Neural progenitor cell (in vitro differentiated cells): ENCODE data around the gene CDCA3. TPM values are rescaled to one million over a fixed set of nuclear protein-coding genes. Genes with fewer than 3 reads are reported as not detected.

Source experiments
- DNase-seq: peaks from one replicate; pipeline ENCODE4 v3.0.0-alpha.2; 2016; ENCODE audit warnings: low spot score
- H2AFZ ChIP-seq: fragments of 200-600 bp; sonication (generic); replicated peaks from 2 replicates; pipeline ENCODE4 v1.6.1; 2016; ENCODE audit warnings: antibody characterized with exemption
- H3F3A ChIP-seq: fragments of 200-600 bp; sonication (generic); 2 replicates; pipeline ENCODE4 v1.6.1; 2016; ENCODE audit warnings: antibody characterized with exemption, low read depth
- H3K27ac ChIP-seq: fragments of 200-600 bp; sonication (generic); 2 replicates; pipeline ENCODE4 v1.5.1; 2016; ENCODE audit warnings: mild to moderate bottlenecking
- H3K27me3 ChIP-seq: fragments of 200-600 bp; sonication (generic); 2 replicates; pipeline ENCODE4 v1.6.1; 2016; ENCODE audit warnings: mild to moderate bottlenecking, moderate library complexity
- H3K36me3 ChIP-seq: fragments of 200-600 bp; sonication (generic); 2 replicates; pipeline ENCODE4 v1.5.1; 2016
- H3K4me1 ChIP-seq: fragments of 200-600 bp; sonication (generic); 2 replicates; pipeline ENCODE4 v1.6.1; 2016; ENCODE audit warnings: mixed run types
- H3K4me2 ChIP-seq: fragments of 200-600 bp; sonication (generic); 2 replicates; pipeline ENCODE4 v1.6.1; 2016
- H3K4me3 ChIP-seq: fragments of 200-600 bp; sonication (generic); 2 replicates; pipeline ENCODE4 v1.5.1; 2016
- H3K79me2 ChIP-seq: fragments of 200-600 bp; sonication (generic); 2 replicates; pipeline ENCODE4 v1.6.1; 2016; ENCODE audit warnings: low read depth
- H3K9ac ChIP-seq: fragments of 200-600 bp; sonication (generic); 2 replicates; pipeline ENCODE4 v1.6.1; 2016
- H3K9me3 ChIP-seq: fragments of 200-600 bp; sonication (generic); 2 replicates; pipeline ENCODE4 v1.5.1; 2016; ENCODE audit warnings: low read depth
- H4K20me1 ChIP-seq: fragments of 200-600 bp; sonication (generic); 2 replicates; pipeline ENCODE4 v1.6.1; 2016; ENCODE audit warnings: low read depth
- H3K27ac Mint-ChIP-seq: 3 replicates; pipeline ENCODE4 v1.8.0; 2021; ENCODE audit warnings: mixed read lengths
- H3K27me3 Mint-ChIP-seq: 2 replicates; pipeline ENCODE4 v1.8.0; 2022; ENCODE audit warnings: low read depth, mild to moderate bottlenecking, inconsistent platforms, moderate library complexity, mixed read lengths; ENCODE audit not compliant: insufficient read depth
- H3K36me3 Mint-ChIP-seq: 3 replicates; pipeline ENCODE4 v1.8.0; 2021; ENCODE audit warnings: mixed read lengths
- H3K4me1 Mint-ChIP-seq: 3 replicates; pipeline ENCODE4 v1.8.0; 2021; ENCODE audit warnings: mixed read lengths
- H3K4me3 Mint-ChIP-seq: 3 replicates; pipeline ENCODE4 v1.8.0; 2021; ENCODE audit warnings: mild to moderate bottlenecking, moderate library complexity, mixed read lengths
- H3K9me3 Mint-ChIP-seq: 3 replicates; pipeline ENCODE4 v1.8.0; 2020; ENCODE audit warnings: mixed read lengths
- EZH2 ChIP-seq: fragments of 200-600 bp; sonication (generic); IDR thresholded peaks from 2 replicates; pipeline ENCODE4 v1.6.1; 2017; ENCODE audit warnings: antibody characterized with exemption, mild to moderate bottlenecking, moderate library complexity
- EZH2phosphoT487 ChIP-seq: fragments of 200-600 bp; sonication (generic); IDR thresholded peaks from 2 replicates; pipeline ENCODE4 v1.6.1; 2017; ENCODE audit warnings: antibody characterized with exemption
- total RNA-seq: library from RNA; depleted of rRNA; stranded (reverse); fragments of >200 nt; gene quantifications from 2 replicates; pipeline ENCODE4 v1.2.3, GENCODE V29; 2015; ENCODE audit warnings: low replicate concordance
- TF ChIP-seq, protein P1 (sequence below): fragments of 200-600 bp; sonication (generic); IDR thresholded peaks from 2 replicates; pipeline ENCODE4 v1.5.1; 2017; ENCODE audit warnings: antibody characterized with exemption, mild to moderate bottlenecking

The CDCA3 gene
- total RNA-seq, 1 donor from 2014 or later: 62.1 TPM

GRCh38 chr12:6822426-6823135 lies 28.5 kb downstream of the CDCA3 start:
- Histone ChIP-seq H3K27ac (no peak overlapping the region), H3K4me3 (peak overlapping the region; percentile 52), H3K4me1 (peaks cover 64% of the 10 kb centered on the region), H3K79me2 (no peaks in the 10 kb centered on the region), H3K9ac (no peak overlapping the region), H2AFZ (no peak overlapping the region), H3K9me3 (no peaks in the 10 kb centered on the region), H3K27me3 (no peaks in the 10 kb centered on the region), H4K20me1 (no peaks in the 10 kb centered on the region), H3F3A (peaks cover 69% of the 10 kb centered on the region), H3K4me2 (peak overlapping the region; percentile 89), H3K36me3 (no peaks in the 10 kb centered on the region)
- Mint-ChIP-seq H3K4me1 (peaks cover 85% of the 10 kb centered on the region), H3K9me3 (no peaks in the 10 kb centered on the region), H3K4me3 (peak overlapping the region; percentile 89), H3K27ac (peak overlapping the region; percentile 89), H3K36me3 (peaks cover 12% of the 10 kb centered on the region), H3K27me3 (peaks cover 15% of the 10 kb centered on the region)
- DNase-seq: no peak
- TF ChIP-seq, protein P1, sequence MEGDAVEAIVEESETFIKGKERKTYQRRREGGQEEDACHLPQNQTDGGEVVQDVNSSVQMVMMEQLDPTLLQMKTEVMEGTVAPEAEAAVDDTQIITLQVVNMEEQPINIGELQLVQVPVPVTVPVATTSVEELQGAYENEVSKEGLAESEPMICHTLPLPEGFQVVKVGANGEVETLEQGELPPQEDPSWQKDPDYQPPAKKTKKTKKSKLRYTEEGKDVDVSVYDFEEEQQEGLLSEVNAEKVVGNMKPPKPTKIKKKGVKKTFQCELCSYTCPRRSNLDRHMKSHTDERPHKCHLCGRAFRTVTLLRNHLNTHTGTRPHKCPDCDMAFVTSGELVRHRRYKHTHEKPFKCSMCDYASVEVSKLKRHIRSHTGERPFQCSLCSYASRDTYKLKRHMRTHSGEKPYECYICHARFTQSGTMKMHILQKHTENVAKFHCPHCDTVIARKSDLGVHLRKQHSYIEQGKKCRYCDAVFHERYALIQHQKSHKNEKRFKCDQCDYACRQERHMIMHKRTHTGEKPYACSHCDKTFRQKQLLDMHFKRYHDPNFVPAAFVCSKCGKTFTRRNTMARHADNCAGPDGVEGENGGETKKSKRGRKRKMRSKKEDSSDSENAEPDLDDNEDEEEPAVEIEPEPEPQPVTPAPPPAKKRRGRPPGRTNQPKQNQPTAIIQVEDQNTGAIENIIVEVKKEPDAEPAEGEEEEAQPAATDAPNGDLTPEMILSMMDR: no peak
- TF ChIP-seq EZH2phosphoT487 (no peak), EZH2 (no peak)

- H3K4me3 Mint-ChIP-seq: peak within 1 kb of the TSS; percentile 89
- peak; percentile 92 for DNase-seq
- peaks cover 66% of the 10 kb centered on the region for H3F3A ChIP-seq
- peak within 1 kb of the TSS; percentile 52 for H3K4me3 ChIP-seq
- peaks cover 15% of the 10 kb centered on the region for H3K27me3 Mint-ChIP-seq
- peak within 1 kb of the TSS; percentile 89 for H3K4me2 ChIP-seq
- peaks cover 58% of the 10 kb centered on the region for H3K4me1 ChIP-seq
- H3K36me3 Mint-ChIP-seq: peaks cover 12% of the 10 kb centered on the region
- H3K27ac ChIP-seq: peak within 1 kb of the TSS; percentile 41
- H3K9me3 ChIP-seq: no peaks in the 10 kb centered on the region
- no peaks in the 10 kb centered on the region for H3K9me3 Mint-ChIP-seq
- H4K20me1 ChIP-seq: no peaks in the 10 kb centered on the region
- H3K9ac ChIP-seq: peak within 1 kb of the TSS; percentile 19
- H3K27me3 ChIP-seq: no peaks in the 10 kb centered on the region
- H3K36me3 ChIP-seq: no peaks in the 10 kb centered on the region
- H3K4me1 Mint-ChIP-seq: peaks cover 81% of the 10 kb centered on the region
- peak within 1 kb of the TSS; percentile 99 for H3K27ac Mint-ChIP-seq
- TF ChIP-seq, protein P1: no peak
- TF ChIP-seq EZH2phosphoT487 (no peak), EZH2 (no peak)
- H2AFZ ChIP-seq: no peak within 1 kb of the TSS
- no peaks in the 10 kb centered on the region for H3K79me2 ChIP-seq
These were observed 29.3 kb downstream of the CDCA3 start, which contains the start of gene GPR162 for GRCh38 chr12:6821591-6822425. GPR162 (plus strand) TSS chr12:6821821; CDS start chr12:6823899, 2,078 bp downstream.

DNA sequence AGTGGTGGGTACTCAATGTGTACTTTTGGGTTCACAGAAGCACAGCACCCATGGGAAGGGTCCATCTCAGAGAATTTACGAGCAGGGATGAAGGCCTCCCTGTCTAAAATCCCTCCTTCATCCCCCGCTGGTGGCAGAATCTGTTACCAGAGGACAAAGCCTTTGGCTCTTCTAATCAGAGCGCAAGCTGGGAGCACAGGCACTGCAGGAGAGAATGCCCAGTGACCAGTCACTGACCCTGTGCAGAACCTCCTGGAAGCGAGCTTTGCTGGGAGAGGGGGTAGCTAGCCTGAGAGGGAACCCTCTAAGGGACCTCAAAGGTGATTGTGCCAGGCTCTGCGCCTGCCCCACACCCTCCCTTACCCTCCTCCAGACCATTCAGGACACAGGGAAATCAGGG lies 30.9 kb downstream of the CDCA3 start:
- Histone ChIP-seq H3K4me1 (peaks cover 54% of the 10 kb centered on the region), H3K9me3 (no peaks in the 10 kb centered on the region), H3F3A (peaks cover 57% of the 10 kb centered on the region), H3K9ac (no peak overlapping the region), H2AFZ (no peak overlapping the region), H3K27ac (peak overlapping the region; percentile 27), H4K20me1 (no peaks in the 10 kb centered on the region), H3K4me3 (peak overlapping the region; percentile 52), H3K27me3 (no peaks in the 10 kb centered on the region), H3K4me2 (peak overlapping the region; percentile 89), H3K36me3 (no peaks in the 10 kb centered on the region), H3K79me2 (no peaks in the 10 kb centered on the region)
- TF ChIP-seq EZH2phosphoT487: no peak
- TF ChIP-seq, protein P1: no peak
- Mint-ChIP-seq H3K4me3 (peak overlapping the region; percentile 89), H3K36me3 (peaks cover 11% of the 10 kb centered on the region), H3K4me1 (peaks cover 68% of the 10 kb centered on the region), H3K27ac (peak overlapping the region; percentile 99), H3K27me3 (peaks cover 13% of the 10 kb centered on the region), H3K9me3 (no peaks in the 10 kb centered on the region)
- peak; percentile 66 for DNase-seq
